ENCODE measurements around the gene SPOPL. TPM values are rescaled to one million over a fixed set of nuclear protein-coding genes. Genes with fewer than 3 reads are reported as not detected.
A peak's percentile ranks its signal among the peaks of the same experiment; 100 is the strongest.

The SPOPL gene
- total and polyA plus RNA-seq, 10 of the 15 experiments (the other 5 are each of a cell fraction or from before 2014, with no cell fraction given): 4.0 to 25.0 (median 11.5) TPM

- 0 out of 2 replicates have a peak, but pooled peaks have one; percentile 25 for TF ChIP-seq MTA2 (IDR thresholded peaks at IDR 0.05; ENCODE audit: low read depth)
- peak in 1 of 2 experiments; percentile 17; a peak in 1 of 4 replicates for TF ChIP-seq ETV6 (conservative IDR thresholded peaks at IDR 0.05 in 1 of 2, IDR thresholded peaks at IDR 0.05 in 1 of 2; ENCODE audit: borderline replicate concordance in 1 of 2, low read depth in 1 of 2)
- TF ChIP-seq, protein P1, sequence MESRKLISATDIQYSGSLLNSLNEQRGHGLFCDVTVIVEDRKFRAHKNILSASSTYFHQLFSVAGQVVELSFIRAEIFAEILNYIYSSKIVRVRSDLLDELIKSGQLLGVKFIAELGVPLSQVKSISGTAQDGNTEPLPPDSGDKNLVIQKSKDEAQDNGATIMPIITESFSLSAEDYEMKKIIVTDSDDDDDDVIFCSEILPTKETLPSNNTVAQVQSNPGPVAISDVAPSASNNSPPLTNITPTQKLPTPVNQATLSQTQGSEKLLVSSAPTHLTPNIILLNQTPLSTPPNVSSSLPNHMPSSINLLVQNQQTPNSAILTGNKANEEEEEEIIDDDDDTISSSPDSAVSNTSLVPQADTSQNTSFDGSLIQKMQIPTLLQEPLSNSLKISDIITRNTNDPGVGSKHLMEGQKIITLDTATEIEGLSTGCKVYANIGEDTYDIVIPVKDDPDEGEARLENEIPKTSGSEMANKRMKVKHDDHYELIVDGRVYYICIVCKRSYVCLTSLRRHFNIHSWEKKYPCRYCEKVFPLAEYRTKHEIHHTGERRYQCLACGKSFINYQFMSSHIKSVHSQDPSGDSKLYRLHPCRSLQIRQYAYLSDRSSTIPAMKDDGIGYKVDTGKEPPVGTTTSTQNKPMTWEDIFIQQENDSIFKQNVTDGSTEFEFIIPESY (IDR thresholded peaks at IDR 0.05): no peak
- TF ChIP-seq NFIC (IDR thresholded peaks at IDR 0.05; ENCODE audit: low read depth, low read length): peak; percentile 48; the same call in 1 of the 2 replicates
- TF ChIP-seq HDAC2 (IDR thresholded peaks at IDR 0.05): no peak
- peak; percentile 20; the same call in 1 of the 2 replicates for TF ChIP-seq SMARCA5 (IDR thresholded peaks at IDR 0.05)
Observed at GRCh38 chr2:138504546-138505235, 3.1 kb downstream of the SPOPL start (continued).

- no peak for DNase-seq (ENCODE audit: low read depth, low spot score)
- in situ Hi-C loops (cut with MboI) (no loop called here), intact Hi-C loops (cut with micrococcal nuclease; ENCODE audit: unreplicated experiment) (loop anchor here (10.0 kb wide), 1 partner anchor 208 kb away; no protein-coding TSS in a partner anchor)
- ATAC-seq: no peak; the same call in 2 of the 3 replicates
- H3K9ac ChIP-seq (ENCODE audit: control insufficient read depth, insufficient read depth, low read length): no peak overlapping the region; the same call in 1 of the 2 replicates
- TF ChIP-seq POLR2AphosphoS5 (IDR thresholded peaks at IDR 0.05; ENCODE audit: low read length) (no peak), RAD51 (IDR thresholded peaks at IDR 0.05) (no peak), ZNF274 (IDR thresholded peaks at IDR 0.05; ENCODE audit: insufficient read depth, insufficient read length) (no peak), CBFB (IDR thresholded peaks at IDR 0.05; ENCODE audit: low read depth) (no peak), BCL11A (IDR thresholded peaks at IDR 0.05; ENCODE audit: low read depth, low read length) (no peak), DPF2 (IDR thresholded peaks at IDR 0.05) (no peak), HDAC6 (IDR thresholded peaks at IDR 0.05; ENCODE audit: unreplicated experiment) (no peak), IRF4 (IDR thresholded peaks at IDR 0.05; ENCODE audit: low read depth, low read length) (no peak), EP300 (IDR thresholded peaks at IDR 0.05; ENCODE audit: borderline replicate concordance in 1 of 2, control insufficient read depth in 1 of 2, low read depth in 2 of 2, low read length in 2 of 2) (no peak), EGR1 (IDR thresholded peaks at IDR 0.05; ENCODE audit: borderline replicate concordance in 1 of 2, low read depth in 2 of 2, low read length in 2 of 2) (no peak)
- TF ChIP-seq, protein P2, sequence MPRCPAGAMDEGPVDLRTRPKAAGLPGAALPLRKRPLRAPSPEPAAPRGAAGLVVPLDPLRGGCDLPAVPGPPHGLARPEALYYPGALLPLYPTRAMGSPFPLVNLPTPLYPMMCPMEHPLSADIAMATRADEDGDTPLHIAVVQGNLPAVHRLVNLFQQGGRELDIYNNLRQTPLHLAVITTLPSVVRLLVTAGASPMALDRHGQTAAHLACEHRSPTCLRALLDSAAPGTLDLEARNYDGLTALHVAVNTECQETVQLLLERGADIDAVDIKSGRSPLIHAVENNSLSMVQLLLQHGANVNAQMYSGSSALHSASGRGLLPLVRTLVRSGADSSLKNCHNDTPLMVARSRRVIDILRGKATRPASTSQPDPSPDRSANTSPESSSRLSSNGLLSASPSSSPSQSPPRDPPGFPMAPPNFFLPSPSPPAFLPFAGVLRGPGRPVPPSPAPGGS (IDR thresholded peaks at IDR 0.05; ENCODE audit: borderline replicate concordance, insufficient read depth, low read depth, low read length, poor library complexity, severe bottlenecking): no peak
- FAIRE-seq: no peak
- RAD21 ChIA-PET (ENCODE audit: unreplicated experiment): interaction anchor here (2.9 to 5.0 kb wide), 3 partner anchors 9 to 26 kb away, joined by 8 to 26 read pairs (median 24); no protein-coding TSS in a partner anchor
- POLR2A ChIA-PET: interaction anchor here (0.9 to 1.6 kb wide), 3 partner anchors 11 to 26 kb away, joined by 3 to 11 read pairs (median 8); no protein-coding TSS in a partner anchor
- peak overlapping the region; percentile 22 for H3K4me2 ChIP-seq (ENCODE audit: control insufficient read depth, insufficient read depth)
- WGBS (ENCODE audit: insufficient coverage, insufficient replicate concordance, low lambda C conversion rate, missing lambda C conversion rate): 96% methylated on average over 4 of the region's 4 CpGs
- H3K4me3 ChIP-seq: 0 out of 2 replicates have a peak overlapping the region, but pooled peaks have one; percentile 29
- no peaks in the 10 kb centered on the region for H3K27me3 ChIP-seq (replicated peaks in 1 of 2; ENCODE audit: control insufficient read depth in 2 of 2, insufficient read depth in 2 of 2, low read length in 1 of 2)
- no peaks in the 10 kb centered on the region for H4K20me1 ChIP-seq (ENCODE audit: control insufficient read depth, insufficient read depth)
- SMC1A ChIA-PET (ENCODE audit: uncharacterized antibody, unreplicated experiment): interaction anchor here (0.7 to 10.5 kb wide), 9 partner anchors 9 to 74 kb away, joined by 3 to 142 read pairs (median 5); no protein-coding TSS in a partner anchor
- H3K4me1 ChIP-seq (ENCODE audit: control insufficient read depth, insufficient read depth, low read length): peaks cover 15% of the 10 kb centered on the region
- no peak overlapping the region for H2AFZ ChIP-seq (ENCODE audit: control insufficient read depth, low read depth, low read length)
- H3K9me3 ChIP-seq (replicated peaks; ENCODE audit: control insufficient read depth, insufficient read depth, low read length): peaks cover 12% of the 10 kb centered on the region
- CTCF ChIA-PET: interaction anchor here (0.8 to 2.0 kb wide), 7 partner anchors 8 to 280 kb away, joined by 3 to 7 read pairs (median 5); no protein-coding TSS in a partner anchor
- no peaks in the 10 kb centered on the region; a peak in 1 of 4 replicates for H3K36me3 ChIP-seq (ENCODE audit: control insufficient read depth in 2 of 2, insufficient read depth in 2 of 2, low read length in 1 of 2)
- no TSS peak for BruUV-seq (replicated peaks)
- H3K79me2 ChIP-seq (ENCODE audit: control insufficient read depth, insufficient read depth, low read length): peaks cover 99% of the 10 kb centered on the region
- no peak overlapping the region for H3K27ac ChIP-seq (ENCODE audit: control insufficient read depth, insufficient read depth)
Observed at GRCh38 chr2:138507267-138507666, 5.7 kb downstream of the SPOPL start.
